NCI-H524 (cell line): ENCODE results near the gene TANC1.

Experiments used
- DNase-seq, 2 experiments: peaks; one replicate each; lab custom pipeline; 2025; lab: John Stamatoyannopoulos, UW

TANC1 gene

DNA sequence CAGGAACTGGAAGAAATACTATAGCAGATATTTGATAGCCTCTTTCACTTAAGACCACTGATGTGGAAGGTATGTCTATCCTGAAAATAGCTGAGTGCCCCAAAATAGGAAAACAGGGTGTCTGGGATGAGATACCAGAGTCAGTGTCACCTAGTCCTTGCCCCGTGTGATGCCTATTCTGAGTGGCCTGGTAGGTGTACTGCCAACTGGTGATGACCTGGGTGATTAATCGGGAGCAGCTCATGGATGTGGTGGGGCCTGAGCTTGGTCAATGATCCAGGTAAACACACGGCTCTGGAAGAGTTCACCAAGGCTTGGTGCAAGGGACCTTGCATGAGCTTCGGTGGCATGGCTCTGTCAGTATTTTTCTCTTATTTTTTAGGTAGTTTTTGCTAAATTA lies 95.2 kb downstream of the TANC1 start:
- no peak for DNase-seq

DNA sequence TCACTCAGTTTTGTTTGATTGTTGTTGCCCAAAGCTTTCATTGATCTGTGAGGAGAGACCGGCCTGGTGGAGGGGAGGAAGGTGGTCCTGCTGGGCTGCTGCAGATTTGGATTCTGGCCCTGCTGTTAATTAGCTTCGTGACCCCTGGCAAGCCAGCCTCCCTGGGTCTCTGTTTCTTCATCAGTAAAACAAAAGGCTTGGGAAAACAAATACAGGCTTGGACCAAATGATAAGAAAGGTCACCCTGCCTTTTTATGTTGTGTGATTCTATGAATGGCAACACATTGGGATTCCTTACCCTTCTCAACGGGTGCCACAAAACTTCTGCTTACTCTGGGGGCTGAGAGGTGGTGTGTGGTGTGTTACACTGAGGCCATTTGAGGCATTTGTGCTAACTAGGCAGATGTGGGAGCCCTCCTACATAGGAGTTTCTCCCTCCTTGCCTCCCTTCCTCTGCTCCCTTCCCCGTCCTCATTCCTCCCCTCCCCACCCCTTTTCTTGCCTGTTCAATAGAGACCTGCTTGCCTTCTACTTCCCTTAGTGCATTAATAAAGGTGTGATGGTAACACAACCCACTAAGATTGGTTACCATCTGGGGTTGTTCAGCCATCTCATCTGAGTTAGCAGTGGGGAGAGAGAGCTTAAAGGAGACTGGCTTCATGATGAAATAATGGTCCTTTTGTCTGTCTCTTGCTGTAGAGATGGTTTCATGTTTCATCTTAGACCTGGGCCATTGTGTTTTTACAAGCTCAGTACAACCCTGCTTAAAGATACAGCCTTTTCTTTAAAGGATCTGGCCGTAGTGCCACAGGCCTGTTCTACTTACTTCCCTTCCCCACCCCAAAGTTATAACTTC lies 96.2 kb downstream of the TANC1 start:
- DNase-seq: peak in 1 of 2 experiments; percentile 48

DNA sequence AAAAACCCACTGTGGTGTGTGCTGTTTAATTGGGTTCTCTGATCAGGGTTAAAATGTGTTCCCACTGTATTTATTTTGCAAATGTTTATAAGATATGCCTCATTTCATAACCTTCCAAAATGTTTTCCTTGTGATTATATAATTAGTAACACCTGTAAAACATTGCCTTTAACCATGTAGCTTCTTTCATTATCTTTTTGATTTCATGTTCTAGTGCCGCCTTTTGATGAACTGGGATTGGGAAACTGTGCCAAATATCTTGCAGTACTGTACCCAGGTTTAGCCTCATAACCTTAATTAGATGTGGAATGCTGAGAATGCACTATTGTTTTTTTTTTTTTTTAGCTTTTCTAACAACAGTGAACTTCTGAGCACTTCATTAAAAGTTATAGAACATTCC lies 96.9 kb downstream of the TANC1 start:
- no peak for DNase-seq

DNA sequence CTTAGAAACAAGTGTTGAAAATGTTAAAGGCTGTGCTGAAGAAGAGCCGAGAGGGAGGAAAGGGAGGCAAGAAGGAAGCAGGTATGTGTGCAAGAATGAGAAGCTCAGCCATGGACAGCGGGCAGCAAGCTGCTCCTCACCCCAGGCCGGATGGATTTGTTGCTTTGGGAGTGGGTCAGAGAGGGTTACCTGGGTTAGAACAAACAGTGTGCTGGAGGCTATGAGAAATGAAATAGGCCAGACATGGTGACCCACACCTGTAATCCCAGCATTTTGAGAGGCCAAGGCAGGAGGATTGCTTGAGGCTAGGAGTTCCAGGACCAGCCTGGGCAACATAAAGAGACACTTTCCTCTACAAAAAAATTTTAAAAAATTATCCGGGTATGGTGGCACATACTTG lies 97.5 kb downstream of the TANC1 start:
- DNase-seq: no peak

DNA sequence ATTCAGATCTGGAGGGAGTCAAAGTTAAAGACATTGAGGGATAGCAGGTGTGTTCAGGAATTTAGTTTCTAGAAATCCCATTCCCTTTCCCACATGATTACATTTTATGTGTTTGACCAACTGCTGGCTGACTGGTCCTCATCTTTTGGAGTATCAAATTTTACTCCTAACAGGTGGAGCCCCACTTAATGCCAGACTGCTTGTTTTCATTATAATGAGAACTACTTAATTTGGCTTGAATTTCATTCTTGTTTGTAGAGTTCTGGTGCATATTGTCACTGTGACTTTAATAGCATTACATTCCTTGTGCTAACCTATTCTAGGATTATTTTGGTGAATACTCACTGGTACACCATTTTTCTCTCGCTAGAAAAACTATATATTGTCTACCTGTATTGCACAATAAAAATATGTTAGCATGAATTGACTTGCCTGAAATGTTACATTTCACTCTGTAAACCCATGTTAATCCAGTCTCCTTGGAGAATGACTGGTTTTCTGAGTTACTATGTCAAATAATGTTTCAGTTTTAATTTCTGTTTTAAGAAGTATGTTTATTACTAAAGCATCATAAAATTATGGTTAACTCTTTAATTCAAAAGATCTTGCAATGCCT lies 98.2 kb downstream of the TANC1 start:
- DNase-seq: peak; percentile 77 to 91

DNA sequence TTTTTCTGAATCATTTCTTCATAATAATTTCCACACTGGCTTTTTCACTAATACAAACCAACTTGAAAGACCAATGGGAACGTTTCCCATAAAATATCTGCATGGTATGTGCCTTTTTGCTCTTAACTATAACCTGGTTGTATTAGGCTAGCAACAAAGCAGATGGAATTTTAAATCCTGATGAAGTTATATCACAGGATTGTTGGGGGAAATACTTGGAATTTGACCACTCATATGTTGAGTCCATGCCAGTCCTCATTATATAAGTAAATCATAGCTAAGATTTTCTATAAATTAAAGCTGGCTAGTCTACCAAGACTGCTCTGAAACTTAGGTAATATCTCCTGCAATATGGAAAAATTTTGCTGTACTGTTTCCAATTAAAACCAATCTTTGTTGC lies 99.5 kb downstream of the TANC1 start:
- DNase-seq: no peak

DNA sequence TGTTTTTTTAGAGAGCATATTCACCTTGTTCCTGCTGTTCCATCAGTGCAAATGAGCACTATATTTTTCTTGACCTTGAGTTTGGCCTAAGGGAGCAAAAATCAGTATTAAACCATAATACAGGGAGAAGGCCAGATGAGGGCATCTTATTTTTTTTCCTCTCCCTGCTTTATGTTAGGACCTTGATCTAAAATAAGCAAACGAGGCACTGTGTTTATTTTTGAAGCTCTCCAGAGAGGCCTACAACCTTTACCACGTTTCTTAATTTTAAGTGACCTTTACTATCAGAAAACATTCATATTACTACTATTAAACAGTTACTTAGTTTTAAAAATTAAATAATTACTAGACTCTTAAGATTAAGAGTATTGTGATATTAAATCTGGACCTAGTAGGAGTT lies 100.8 kb downstream of the TANC1 start:
- no peak for DNase-seq

DNA sequence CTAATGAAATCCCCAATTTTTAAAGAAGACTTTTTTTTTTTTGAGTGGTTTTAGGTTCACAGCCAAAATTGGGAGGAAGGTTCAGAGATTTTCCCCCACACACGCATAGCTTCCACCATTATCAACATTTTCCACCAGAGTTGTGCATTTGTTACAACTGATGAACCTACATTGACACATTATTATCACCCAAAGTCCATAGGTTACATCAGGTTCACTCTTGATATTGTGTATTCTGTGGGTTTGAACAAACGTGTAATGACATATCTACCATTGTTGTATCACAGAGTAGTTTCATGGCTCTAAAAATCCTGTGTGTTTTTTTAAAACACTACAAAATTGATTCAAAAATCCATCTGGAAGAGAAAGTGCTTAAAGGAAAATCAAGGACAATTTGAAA lies 101.8 kb downstream of the TANC1 start:
- no peak for DNase-seq

DNA sequence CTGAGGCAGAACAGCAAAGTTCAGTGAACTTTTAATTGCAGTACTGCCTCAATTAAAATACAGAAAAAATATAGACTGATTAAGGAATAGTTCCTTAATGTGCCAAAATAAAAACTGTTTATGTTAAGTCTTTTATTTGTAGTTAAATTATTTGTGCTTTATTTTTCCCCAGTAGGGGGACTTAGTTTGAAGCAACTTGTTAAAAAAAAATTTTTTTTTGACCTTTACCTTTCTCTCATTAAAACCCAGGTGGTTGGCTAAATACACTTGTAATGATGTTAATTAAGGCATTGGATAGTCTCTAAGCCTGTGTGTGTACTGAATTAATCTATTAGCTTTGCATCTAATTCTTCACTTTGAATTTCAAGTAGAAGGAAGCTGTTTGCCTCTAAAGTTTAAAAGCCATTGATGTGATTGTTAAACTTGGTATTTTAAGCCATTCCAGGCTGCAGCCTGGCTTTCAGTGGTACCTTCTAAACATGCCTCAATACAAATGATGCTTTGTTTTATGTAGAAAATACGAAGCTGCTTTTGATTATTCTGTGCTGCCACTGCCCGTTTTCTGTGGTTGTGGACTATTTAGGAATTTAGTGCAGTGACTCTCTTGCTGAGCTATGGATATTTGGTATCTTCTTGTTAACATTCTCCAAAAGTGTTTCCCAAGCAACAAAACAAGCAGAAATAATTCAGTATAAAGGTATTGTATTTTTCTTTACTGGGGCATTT lies 102.9 kb downstream of the TANC1 start:
- no peak for DNase-seq

DNA sequence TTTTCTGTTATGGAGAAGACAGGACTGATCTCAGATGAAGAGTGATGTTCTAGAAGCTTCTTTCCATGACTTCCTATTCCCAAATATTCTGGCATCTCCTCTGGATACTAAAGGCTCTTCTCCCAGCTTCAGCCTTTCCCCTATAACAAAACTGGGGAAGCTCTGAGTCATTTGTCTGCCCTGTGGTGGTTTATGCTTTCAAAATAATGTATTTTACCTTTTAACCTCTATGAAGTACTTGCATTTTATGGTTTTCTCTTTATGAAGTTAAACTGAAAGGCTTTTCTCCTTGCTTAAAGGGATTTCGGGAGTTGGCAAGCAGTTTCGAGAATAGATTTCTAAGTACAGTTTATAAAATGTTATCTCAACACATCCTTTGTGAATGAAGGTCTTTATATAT lies 104.4 kb downstream of the TANC1 start:
- no peak for DNase-seq

DNA sequence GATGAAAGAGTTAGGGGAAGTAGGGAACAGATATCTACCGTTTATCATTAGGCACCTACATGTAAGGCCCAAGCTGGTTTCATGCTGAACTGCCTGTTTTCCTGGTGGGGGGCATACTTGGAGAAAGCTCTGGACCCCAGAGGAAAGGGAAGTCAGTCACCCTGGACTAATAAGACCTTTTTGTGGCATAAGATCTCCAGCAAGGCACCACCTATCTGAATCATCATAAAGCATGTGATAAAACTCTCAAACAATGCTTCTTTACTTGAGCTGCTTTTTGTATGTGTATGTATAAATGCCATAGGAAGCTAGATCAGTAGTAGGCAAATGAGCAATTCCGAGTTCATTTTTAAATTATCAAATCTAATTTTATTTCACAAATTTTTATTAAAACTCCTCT lies 104.8 kb downstream of the TANC1 start:
- DNase-seq: no peak

DNA sequence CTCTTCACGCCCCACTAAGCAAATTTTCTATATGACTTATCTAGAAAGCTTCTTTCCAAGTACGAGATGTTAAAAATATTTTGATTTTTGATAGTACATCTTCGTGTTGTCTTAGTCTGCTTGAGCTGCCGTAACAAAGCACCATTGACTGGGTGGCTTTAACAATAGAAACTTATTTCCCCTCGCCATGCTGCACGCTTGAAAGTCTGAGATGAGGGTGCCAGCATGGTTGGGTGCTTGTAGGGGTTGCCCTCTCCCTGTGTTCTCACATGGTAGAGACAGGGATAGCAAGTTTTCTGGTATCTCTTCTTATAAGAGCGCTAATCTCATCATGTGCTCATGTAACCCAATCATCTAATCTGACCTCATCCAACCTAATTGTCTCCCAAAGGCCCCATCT lies 106.2 kb downstream of the TANC1 start:
- DNase-seq: no peak

DNA sequence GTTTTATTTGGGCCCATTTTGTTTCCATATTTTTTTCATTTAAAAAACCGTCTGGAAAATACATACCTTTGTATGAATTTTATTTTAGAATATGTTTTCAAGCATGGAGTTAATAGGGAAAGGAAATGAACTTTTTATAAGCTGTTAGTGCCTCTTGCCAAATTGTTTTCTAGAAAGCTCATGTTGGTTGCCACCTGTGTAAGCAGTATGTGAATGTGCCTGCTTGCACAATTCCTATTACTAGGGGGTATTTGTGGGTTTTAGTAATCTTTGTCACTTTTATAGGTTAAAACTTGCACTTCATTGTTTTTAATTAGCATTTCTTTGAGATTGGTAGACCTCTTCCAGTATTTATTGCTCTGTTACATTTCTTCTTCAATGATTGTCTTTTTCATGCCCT lies 107.3 kb downstream of the TANC1 start:
- no peak for DNase-seq

DNA sequence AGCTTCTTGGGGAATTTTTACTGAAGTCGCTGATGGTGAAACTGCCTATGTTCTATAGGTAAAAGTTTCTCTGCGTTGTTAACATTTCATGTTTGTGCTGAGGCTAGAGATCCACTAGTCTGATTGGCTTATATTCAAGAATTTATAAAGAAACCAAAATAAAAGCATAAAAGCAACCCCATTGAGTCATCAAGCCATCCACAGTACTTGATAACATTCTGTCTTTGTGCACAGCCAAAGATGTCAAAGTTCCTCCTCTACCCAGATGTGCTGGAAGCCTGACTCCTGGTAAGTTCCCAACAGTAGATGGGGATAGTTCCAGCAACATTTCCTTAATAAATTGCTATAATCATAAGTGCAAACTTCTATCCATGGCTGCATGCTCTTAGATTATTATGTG lies 107.8 kb downstream of the TANC1 start:
- no peak for DNase-seq

DNA sequence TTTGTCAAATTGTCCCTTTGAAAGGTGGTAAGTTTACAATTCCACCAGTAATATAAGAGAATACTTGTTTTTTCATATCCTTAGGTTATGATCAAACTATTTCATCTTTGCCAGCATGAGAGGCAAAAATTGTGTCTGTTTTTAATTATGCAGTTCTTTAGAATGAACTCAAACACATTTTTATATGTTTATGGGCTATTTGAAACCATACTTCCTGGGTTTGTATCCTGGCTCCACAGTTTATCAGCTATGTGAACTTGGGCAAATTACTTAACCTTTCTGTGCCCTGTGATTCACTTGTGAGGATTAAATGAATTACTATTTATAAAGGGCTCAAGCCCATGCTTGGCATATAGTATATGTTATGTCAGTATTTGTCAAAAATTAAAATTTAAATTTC lies 109.4 kb downstream of the TANC1 start:
- no peak for DNase-seq

DNA sequence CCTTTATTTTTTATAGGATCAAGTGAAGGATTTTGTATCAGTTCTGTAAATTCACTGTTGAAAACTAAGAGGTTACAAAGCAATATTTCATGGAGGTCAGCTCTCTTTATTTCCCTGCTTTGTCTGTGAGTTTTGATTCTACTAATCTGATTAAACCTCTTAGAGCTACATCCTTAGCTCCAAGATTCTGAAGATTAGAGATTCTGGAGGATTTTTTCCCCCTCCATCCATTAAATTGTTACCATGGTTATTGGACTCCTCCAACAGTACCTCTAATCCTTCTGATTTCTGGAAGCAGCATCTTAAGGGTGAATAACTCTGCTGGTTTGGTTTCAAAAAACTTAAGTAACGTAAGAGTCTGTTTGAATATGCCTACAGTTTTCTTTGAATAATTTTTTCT lies 110.0 kb downstream of the TANC1 start:
- peak in 1 of 2 experiments; percentile 71 for DNase-seq

DNA sequence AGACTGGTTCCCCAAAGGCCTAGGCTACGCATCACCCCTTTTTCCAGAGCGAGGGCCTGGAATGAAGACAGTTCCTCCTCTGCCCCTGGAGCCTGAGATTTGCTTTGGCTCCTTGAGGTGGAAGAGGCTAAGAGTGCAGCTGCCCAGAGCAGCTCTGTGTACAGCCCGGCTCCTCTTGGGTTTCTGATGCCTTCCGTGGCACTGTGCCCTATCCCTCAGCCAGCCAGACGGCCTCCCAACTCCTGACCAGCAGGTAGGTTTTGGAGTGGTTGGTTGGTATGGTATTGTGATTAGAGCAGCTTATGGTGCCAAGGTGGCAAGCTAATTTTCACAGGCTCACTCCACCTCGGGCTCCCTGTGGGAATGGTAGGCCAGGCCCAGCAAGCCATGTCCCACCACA lies 112.2 kb downstream of the TANC1 start:
- no peak for DNase-seq

DNA sequence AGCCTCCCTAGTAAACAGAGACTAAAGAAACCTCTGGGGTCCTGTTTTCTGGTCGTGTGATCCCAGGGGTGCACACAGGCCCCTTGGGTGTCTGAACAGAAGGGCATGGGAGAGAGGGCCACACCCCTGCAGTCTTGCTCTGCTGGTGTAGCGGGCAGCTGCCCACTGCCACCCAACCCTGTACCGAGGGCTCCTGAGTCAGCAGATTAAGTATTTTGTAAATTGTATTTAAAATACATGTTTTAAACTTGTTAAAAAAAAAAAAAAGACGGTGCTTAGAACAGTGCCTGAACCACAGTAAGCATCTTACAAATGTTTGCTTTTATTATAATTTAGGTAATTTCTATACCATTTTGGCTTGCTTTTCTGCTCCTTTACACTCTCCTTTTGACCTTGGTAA lies 113.7 kb downstream of the TANC1 start:
- no peak for DNase-seq

DNA sequence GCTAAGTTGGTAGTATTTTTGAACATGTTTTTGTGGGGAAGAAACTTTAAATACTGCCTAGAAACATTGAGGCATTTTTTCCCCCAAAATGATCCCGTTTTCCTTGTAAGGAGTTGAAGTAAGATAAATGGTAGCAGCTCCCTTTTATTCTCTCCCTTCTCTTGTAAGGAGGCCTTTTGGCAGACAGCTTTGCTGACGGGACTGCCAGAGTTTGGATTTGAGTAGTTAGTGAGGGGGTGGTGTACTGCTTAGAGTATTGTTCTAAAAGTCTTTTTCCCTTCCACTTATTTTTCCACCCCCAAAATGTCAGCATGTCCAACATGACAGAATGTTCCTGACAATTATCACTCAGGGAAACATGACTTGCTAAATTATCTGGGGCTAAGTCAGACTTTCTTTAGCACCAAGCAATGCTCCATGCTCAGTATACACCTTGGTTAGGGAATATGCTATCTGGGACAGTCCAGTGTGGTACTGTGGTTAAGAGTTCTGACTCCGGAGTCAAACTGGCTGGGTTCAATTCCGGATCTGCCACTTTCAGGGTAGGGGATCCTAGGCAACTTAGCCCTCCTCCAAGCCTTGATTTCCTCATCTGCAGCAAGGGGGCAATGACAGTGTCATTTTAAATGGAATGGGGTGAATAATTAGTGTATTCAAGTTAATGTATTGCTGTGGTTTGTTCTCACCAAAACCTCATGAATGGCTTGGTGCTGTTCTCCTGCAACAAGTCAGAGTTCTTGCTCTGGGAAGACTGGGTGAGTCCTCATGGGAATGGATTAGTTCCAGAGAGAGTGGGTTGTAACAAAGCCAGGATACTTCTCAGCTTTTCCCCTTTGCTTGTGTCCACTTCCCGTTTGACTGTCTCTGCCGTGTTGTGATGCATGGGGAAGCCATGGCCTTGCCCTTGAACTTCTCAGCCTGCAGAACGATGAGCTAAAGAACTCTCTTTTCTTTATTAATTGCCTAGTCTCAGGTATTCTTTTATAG lies 116.2 kb downstream of the TANC1 start:
- DNase-seq: no peak

DNA sequence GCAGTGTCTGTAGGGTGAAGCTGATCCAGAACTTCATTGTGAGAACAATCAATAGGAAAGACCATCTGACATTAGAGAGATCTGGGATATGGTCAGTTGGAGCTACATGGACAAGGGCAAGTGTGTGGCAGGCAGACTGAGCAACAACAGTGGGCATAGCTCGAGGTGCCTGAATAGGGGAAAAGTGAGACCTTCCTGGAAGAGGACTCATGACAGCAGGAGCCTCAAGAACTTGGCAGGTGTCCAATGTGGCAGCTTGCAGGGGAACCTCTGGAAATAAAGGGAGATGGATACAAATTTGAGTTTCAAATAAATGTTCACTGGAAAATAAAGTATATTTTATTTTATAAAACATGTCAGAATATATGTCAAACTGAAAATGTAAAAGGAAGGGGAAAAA lies 117.9 kb downstream of the TANC1 start:
- peak; percentile 47 to 87 for DNase-seq

DNA sequence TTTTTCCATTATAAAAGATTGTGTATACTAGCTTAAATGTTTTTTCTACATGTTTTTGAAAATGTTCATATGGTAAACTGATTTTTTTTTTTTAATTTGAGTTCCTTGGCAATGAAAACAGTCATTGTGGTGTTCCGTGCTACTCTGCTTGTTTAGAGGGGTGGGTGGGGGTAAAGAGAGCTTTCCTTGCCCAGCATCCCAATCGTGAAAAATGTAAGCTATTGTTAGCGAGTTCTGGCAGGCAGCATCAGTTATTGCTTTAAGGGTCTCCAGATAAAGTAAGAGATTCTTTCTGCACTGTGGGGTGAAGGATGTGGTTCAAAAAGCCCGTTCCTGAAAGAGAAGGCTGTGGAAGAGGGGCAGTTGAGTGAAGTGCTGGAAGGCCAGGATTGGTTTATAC lies 118.4 kb downstream of the TANC1 start:
- DNase-seq: no peak

DNA sequence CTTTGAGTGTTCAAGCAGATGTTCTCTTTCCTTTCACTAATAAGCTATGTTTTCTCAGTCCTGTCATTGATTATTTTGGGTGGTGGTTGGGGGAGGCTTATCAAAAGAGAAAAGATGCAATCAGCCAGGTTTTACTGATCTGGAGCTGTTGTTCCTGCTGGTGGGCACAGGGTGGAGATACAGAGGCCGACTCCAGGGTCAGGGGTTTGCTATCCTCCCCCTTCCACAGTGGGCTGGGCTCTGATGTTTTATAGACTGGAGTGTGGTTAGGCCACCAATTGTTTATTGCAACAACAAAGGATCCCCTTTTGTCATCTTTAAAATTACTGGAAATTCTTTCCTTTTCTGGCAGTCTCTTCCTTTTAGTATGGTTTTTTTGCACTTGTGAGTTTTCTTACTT lies 120.5 kb downstream of the TANC1 start:
- no peak for DNase-seq
